Left lung (tissue), 10 donors: Measurements from ENCODE around the gene TMEM243. TPM values are rescaled to one million over a fixed set of nuclear protein-coding genes. Genes with fewer than 3 reads are reported as not detected.
A peak's percentile ranks its signal among the peaks of the same experiment; 100 is the strongest.
"Not testable (repeated sequence)": the region's sequence is repeated elsewhere in the genome, so short reads cannot be mapped to it uniquely, and the experiment has no call there.

ENCODE experiments used
- ATAC-seq: fragments of 200-7000 bp; cut with Tn5 transposase; one replicate; pipeline ENCODE4 v1.9.1; 2020; ENCODE audit warnings: moderate library complexity
- DNase-seq, 4 donors: peaks; one replicate each; pipeline ENCODE4 v3.0.0-alpha.2; 2013 to 2020
- H3K27ac ChIP-seq, 2 donors: fragments of 200-600 bp; sonication (generic) in 1 of 2; one replicate each; pipeline versions ENCODE4 v1.5.0 to v1.8.0; 2020 to 2021
- H3K27me3 ChIP-seq, 2 donors: fragments of 200-600 bp; sonication (generic) in 1 of 2; one replicate each; pipeline versions ENCODE4 v1.5.0 to v1.8.0; 2020 to 2021
- H3K36me3 ChIP-seq, 2 donors: fragments of 200-600 bp; sonication (generic) in 1 of 2; one replicate each; pipeline versions ENCODE4 v1.5.0 to v1.8.0; 2020 to 2021
- H3K4me1 ChIP-seq, 2 donors: fragments of 200-600 bp; one replicate each; pipeline ENCODE4 v1.8.0; 2021
- H3K4me3 ChIP-seq, 2 donors: fragments of 200-600 bp; sonication (generic) in 1 of 2; one replicate each; pipeline versions ENCODE4 v1.5.0 to v1.8.0; 2020 to 2021; ENCODE audit warnings: mild to moderate bottlenecking in 1 of 2
- H3K9me3 ChIP-seq, 2 donors: fragments of 200-600 bp; sonication (generic) in 1 of 2; one replicate each; pipeline versions ENCODE4 v1.5.0 to v1.8.0; 2020 to 2021
- intact Hi-C, 2 donors: fragments of 100-400 bp; cut with DNase I; formaldehyde crosslinking; loops; one replicate each; pipeline versions ENCODE4 v1.11.2 to v1.14.2; 2022
- polyA plus RNA-seq, 6 donors: library from polyadenylated mRNA; unstranded; fragments of 120-200 nt; gene quantifications; one replicate each; pipeline ENCODE4 v1.2.1, GENCODE V29; 2013; ENCODE audit not compliant: insufficient read length in 6 of 6
- total RNA-seq, 2 donors: library from RNA; stranded (reverse); fragmentation: NEBNext Ultra II Directional; extraction: Animal tissue kit (Norgen Biotek cat#: 25700); gene quantifications; one replicate each; pipeline ENCODE4 v1.2.1, GENCODE V29; 2021
- TF ChIP-seq, protein P1 (sequence below), 2 donors: fragments of 200-600 bp; sonication (generic) in 1 of 2; IDR thresholded peaks; one replicate each; pipeline versions ENCODE4 v1.5.0 to v1.8.0; 2021; ENCODE audit warnings: antibody characterized with exemption in 2 of 2
- donor health status: DM: no; HTN: yes; CAD: no.
- donor health status: DM: no; HTN: no; CAD: no.

The TMEM243 gene
- total and polyA plus RNA-seq, 8 donors = 46.5 to 99.1 (median 76.1) TPM

DNA sequence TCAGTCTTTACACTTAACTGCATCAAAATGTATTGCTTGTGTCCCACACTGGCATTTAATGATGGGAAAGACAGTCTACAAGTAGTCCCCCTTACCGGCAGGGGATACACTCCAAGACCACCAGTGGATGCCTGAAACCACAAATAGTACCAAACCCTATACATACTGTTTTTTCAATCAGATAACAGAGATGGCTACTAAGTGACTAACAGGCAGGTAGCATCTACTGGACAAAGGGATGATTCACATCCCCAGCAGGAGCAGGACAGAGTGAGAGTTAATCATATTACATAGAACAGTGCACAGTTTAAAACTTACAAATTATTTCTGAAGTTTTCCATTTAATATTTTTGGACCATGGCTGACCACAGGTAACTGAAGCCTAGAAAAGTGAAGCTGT is 13.2 kb downstream of the TMEM243 start:
- TF ChIP-seq, protein P1, sequence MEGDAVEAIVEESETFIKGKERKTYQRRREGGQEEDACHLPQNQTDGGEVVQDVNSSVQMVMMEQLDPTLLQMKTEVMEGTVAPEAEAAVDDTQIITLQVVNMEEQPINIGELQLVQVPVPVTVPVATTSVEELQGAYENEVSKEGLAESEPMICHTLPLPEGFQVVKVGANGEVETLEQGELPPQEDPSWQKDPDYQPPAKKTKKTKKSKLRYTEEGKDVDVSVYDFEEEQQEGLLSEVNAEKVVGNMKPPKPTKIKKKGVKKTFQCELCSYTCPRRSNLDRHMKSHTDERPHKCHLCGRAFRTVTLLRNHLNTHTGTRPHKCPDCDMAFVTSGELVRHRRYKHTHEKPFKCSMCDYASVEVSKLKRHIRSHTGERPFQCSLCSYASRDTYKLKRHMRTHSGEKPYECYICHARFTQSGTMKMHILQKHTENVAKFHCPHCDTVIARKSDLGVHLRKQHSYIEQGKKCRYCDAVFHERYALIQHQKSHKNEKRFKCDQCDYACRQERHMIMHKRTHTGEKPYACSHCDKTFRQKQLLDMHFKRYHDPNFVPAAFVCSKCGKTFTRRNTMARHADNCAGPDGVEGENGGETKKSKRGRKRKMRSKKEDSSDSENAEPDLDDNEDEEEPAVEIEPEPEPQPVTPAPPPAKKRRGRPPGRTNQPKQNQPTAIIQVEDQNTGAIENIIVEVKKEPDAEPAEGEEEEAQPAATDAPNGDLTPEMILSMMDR (IDR thresholded peaks at IDR 0.05) = no peak
- Histone ChIP-seq H3K4me3 (no peak overlapping the region), H3K36me3 (peaks cover 0 to 23% of the 10 kb centered on the region in 2 donors), H3K27me3 (no peaks in the 10 kb centered on the region), H3K9me3 (peaks cover 0 to 27% of the 10 kb centered on the region in 2 donors), H3K4me1 (peaks cover 0 to 10% of the 10 kb centered on the region in 2 donors), H3K27ac (no peak overlapping the region)
- intact Hi-C loops = no loop called here
- ATAC-seq (no peak), DNase-seq (no peak)

DNA sequence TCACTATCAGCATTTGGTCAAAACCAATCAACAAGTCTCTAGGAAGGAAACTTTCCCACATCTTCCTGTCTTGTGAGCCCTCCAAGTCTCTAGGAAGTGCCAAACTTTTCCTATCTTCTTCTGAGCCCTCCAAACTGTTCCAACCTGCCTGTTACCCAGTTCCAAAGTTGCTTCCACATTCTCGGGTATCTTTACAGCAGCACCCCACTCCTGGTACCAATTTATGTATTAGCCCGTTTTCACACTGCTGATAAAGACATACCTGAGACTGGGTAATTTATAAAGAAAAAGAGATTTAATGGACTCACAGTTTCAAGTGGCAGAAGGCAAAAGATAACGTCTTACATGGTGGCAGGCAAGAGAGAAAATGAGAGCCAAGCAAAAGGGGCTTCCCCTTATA is 13.8 kb downstream of the TMEM243 start:
- Histone ChIP-seq H3K36me3 (peaks cover 0 to 26% of the 10 kb centered on the region in 2 donors), H3K4me1 (peaks cover 0 to 10% of the 10 kb centered on the region in 2 donors), H3K9me3 (peaks cover 0 to 27% of the 10 kb centered on the region in 2 donors)
- ATAC-seq, H3K27me3 ChIP-seq, intact Hi-C loops, DNase-seq, H3K27ac ChIP-seq, H3K4me3 ChIP-seq: not testable (repeated sequence)

DNA sequence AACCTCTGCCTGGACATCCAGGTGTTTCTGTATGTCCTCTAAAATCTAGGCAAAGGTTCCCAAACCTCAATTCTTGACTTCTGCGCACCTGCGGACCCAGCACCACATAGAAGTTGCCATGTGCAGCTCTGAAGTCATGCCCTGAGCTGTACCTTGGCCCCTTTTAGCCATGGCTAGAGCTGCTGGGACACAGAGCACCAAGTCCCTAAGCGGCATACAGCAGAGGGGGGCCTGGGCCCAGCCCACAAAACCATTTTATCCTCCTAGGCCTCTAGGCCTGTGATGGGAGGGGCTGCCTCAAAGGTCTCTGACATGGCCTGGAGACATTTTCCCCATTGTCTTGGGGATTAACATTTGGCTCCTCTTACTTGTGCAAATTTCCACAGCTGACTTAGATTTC is 14.6 kb downstream of the TMEM243 start:
- intact Hi-C loops = no loop called here
- no peaks in the 10 kb centered on the region for H3K27me3 ChIP-seq
- peaks cover 0 to 27% of the 10 kb centered on the region in 2 donors for H3K9me3 ChIP-seq
- no peak for DNase-seq
- no peak overlapping the region for H3K27ac ChIP-seq
- TF ChIP-seq, protein P1 (IDR thresholded peaks at IDR 0.05) = no peak
- peaks cover 0 to 33% of the 10 kb centered on the region in 2 donors for H3K36me3 ChIP-seq
- no peak overlapping the region for H3K4me3 ChIP-seq
- peaks cover 0 to 15% of the 10 kb centered on the region in 2 donors for H3K4me1 ChIP-seq
- no peak for ATAC-seq

DNA sequence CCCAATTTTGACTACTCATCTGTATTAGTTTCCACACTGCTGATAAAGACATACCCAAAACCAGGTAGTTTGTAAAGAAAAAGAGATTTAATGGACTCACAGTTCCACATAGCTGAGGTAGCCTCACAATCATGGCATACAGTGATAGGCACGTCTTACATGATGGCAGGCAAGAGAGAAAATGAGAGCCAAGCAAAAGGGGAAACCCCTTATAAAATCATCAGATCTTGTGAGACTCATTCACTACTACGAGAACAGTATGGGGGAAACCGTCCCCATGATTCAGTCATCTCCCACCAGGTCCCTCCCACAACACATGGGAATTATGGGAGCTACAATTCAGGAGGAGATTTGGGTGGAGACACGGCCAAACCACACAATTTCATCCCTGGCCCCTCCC is 15.6 kb downstream of the TMEM243 start:
- ATAC-seq, intact Hi-C loops, DNase-seq, H3K4me3 ChIP-seq, H3K27ac ChIP-seq, H3K27me3 ChIP-seq: not testable (repeated sequence)
- Histone ChIP-seq H3K9me3 (peaks cover 0 to 27% of the 10 kb centered on the region in 2 donors), H3K36me3 (peaks cover 0 to 35% of the 10 kb centered on the region in 2 donors), H3K4me1 (peaks cover 0 to 16% of the 10 kb centered on the region in 2 donors)

DNA sequence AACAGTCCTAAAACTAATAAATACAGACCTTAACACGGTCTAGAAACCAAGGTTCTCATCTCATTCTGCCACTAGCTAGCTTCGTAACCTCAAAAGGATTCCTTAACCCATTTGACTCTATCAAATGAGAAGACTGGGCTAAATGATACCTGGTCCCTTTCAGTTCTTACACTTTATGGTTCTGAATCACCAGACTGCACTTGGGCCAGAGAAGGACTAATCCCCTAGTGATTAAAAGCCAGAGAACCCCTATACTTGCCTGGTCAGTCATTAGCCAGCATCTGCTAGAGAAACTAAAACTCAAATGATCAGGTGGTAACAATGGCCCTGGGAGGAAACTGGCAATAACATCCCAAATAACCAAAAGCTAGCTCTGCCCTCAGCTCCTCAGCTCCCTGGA is 16.8 kb downstream of the TMEM243 start:
- peaks cover 0 to 44% of the 10 kb centered on the region in 2 donors for H3K36me3 ChIP-seq
- peaks cover 0 to 16% of the 10 kb centered on the region in 2 donors for H3K4me1 ChIP-seq
- no peak overlapping the region for H3K4me3 ChIP-seq
- DNase-seq (no peak), ATAC-seq (no peak)
- TF ChIP-seq, protein P1 (IDR thresholded peaks at IDR 0.05) = no peak
- H3K27me3 ChIP-seq = no peaks in the 10 kb centered on the region
- H3K9me3 ChIP-seq = peaks cover 0 to 27% of the 10 kb centered on the region in 2 donors
- H3K27ac ChIP-seq = peak overlapping the region in 1 of 2 donors; percentile 20
- intact Hi-C loops = no loop called here

DNA sequence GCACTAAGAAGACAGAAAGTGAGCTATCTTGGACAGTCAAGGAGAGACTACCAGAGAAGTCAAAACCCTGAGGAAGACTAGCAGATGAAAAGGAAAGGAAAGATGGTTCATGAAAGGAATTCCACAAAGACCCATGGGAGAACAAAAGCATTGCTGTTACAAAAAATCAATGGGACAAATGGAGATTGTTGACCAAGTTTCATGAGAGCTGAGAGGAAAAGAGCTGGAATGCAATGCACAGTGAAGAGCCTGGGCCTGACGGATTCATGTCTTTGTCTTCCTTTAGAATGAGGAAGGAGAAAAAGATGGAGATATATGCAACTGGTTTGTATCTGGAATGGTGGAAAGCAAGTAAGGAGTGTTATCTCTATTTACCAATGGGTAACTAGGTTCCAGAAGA is 17.3 kb downstream of the TMEM243 start:
- Histone ChIP-seq H3K36me3 (peaks cover 0 to 49% of the 10 kb centered on the region in 2 donors), H3K9me3 (peaks cover 0 to 27% of the 10 kb centered on the region in 2 donors), H3K27me3 (no peaks in the 10 kb centered on the region), H3K4me3 (no peak overlapping the region), H3K27ac (peak overlapping the region in 1 of 2 donors; percentile 20), H3K4me1 (peaks cover 0 to 16% of the 10 kb centered on the region in 2 donors)
- intact Hi-C loops = no loop called here
- DNase-seq (no peak), ATAC-seq (no peak)
- TF ChIP-seq, protein P1 (IDR thresholded peaks at IDR 0.05) = no peak
